Measurements from ENCODE around the gene DNAJC28.

DNA sequence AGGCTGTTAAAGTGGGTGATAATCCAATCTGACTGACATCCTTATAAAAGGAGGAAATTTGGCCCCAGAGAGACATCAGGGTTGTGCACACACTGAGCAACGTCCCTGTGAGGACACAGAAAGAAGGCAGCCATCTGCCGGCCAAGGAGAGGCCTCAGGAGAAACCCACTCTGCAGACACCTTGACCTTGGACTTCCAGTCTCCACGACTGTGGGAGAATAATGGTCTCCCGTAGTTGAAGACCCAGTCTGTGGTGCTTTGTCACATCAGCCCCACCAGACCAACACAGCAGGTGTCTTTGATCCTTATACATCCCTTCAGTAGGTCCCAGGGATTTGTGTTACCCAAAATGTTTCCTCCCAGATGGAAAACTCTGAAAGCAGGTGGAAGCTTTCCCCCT is 4.2 kb upstream of the DNAJC28 start:
- TF ChIP-seq, protein P1, sequence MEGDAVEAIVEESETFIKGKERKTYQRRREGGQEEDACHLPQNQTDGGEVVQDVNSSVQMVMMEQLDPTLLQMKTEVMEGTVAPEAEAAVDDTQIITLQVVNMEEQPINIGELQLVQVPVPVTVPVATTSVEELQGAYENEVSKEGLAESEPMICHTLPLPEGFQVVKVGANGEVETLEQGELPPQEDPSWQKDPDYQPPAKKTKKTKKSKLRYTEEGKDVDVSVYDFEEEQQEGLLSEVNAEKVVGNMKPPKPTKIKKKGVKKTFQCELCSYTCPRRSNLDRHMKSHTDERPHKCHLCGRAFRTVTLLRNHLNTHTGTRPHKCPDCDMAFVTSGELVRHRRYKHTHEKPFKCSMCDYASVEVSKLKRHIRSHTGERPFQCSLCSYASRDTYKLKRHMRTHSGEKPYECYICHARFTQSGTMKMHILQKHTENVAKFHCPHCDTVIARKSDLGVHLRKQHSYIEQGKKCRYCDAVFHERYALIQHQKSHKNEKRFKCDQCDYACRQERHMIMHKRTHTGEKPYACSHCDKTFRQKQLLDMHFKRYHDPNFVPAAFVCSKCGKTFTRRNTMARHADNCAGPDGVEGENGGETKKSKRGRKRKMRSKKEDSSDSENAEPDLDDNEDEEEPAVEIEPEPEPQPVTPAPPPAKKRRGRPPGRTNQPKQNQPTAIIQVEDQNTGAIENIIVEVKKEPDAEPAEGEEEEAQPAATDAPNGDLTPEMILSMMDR (IDR thresholded peaks at IDR 0.05; ENCODE audit: insufficient read depth, low read length): no peak
- TF ChIP-seq POLR2AphosphoS5 (IDR thresholded peaks at IDR 0.05; ENCODE audit: low read depth) (no peak), REST (IDR thresholded peaks at IDR 0.05; ENCODE audit: insufficient replicate concordance, low read depth) (no peak), GABPA (IDR thresholded peaks at IDR 0.05; ENCODE audit: low read depth) (no peak), SPI1 (IDR thresholded peaks at IDR 0.05; ENCODE audit: borderline replicate concordance, low read depth) (no peak)
